IMR-90 (cell line): ENCODE results near the gene MISP3. TPM values are rescaled to one million over a fixed set of nuclear protein-coding genes. Genes with fewer than 3 reads are reported as not detected.
A peak's percentile ranks its signal among the peaks of the same experiment; 100 is the strongest.

Source experiments
- ATAC-seq: fragments of 200-7000 bp; cut with Tn5 transposase; 2 replicates; pipeline ENCODE4 v1.9.1; 2020; ENCODE audit warnings: low read depth, mild to moderate bottlenecking, moderate library complexity
- BruUV-seq: library from RNA; stranded (reverse); fragments of 400-500 nt; replicated peaks from 2 replicates; lab custom pipeline; 2021; lab: Mats Ljungman, UMichigan
- CTCF ChIA-PET: fragments of 300-600 bp; formaldehyde crosslinking; extraction: SDS; loops from one replicate; lab custom pipeline; 2021; ENCODE audit warnings: antibody characterized with exemption; lab: Yijun Ruan, JAX
- POLR2A ChIA-PET: fragments of 300-600 bp; sonication (Branson Sonifier 250); formaldehyde crosslinking; loops from one replicate; lab custom pipeline; 2022; ENCODE audit warnings: antibody characterized with exemption; ENCODE audit not compliant: unreplicated experiment; lab: Charles Lee
- DNase-seq: peaks from one replicate; pipeline ENCODE4 v3.0.0; 2013
- H2AFZ ChIP-seq: replicated peaks from 2 replicates; pipeline ENCODE3; 2013; ENCODE audit warnings: low read length, mild to moderate bottlenecking; ENCODE audit not compliant: poor library complexity
- H2AK5ac ChIP-seq: 2 replicates; pipeline ENCODE4 v1.6.1; 2013; ENCODE audit warnings: low read depth, low read length, inconsistent platforms
- H2AK9ac ChIP-seq: replicated peaks from 2 replicates; pipeline ENCODE3; 2013; ENCODE audit warnings: mild to moderate bottlenecking, low read depth, low read length, moderate library complexity; ENCODE audit not compliant: poor library complexity
- H2BK120ac ChIP-seq: 2 replicates; pipeline ENCODE4 v1.6.1; 2013; ENCODE audit warnings: low read depth, low read length, inconsistent platforms
- H2BK15ac ChIP-seq: 3 replicates; pipeline ENCODE4 v1.6.1; 2013; ENCODE audit warnings: low read depth, low read length, inconsistent platforms
- H2BK20ac ChIP-seq: 2 replicates; pipeline ENCODE4 v1.6.1; 2013; ENCODE audit warnings: low read depth, mild to moderate bottlenecking, inconsistent platforms, low read length, moderate library complexity
- H2BK5ac ChIP-seq: 2 replicates; pipeline ENCODE4 v1.6.1; 2013; ENCODE audit warnings: mild to moderate bottlenecking, low read depth, low read length, inconsistent platforms; ENCODE audit not compliant: poor library complexity, severe bottlenecking
- H3K14ac ChIP-seq: replicated peaks from 2 replicates; pipeline ENCODE4 v1.6.1; 2013; ENCODE audit warnings: low read depth, low read length, inconsistent platforms
- H3K18ac ChIP-seq: 2 replicates; pipeline ENCODE4 v1.6.1; 2013; ENCODE audit warnings: low read depth, low read length, control low read depth
- H3K23ac ChIP-seq: 2 replicates; pipeline ENCODE4 v1.6.1; 2013; ENCODE audit warnings: low read depth, low read length, inconsistent platforms
- H3K27ac ChIP-seq: 2 replicates; pipeline ENCODE4 v1.5.1; 2013; ENCODE audit warnings: mild to moderate bottlenecking, control low read depth, low read length; ENCODE audit not compliant: insufficient read depth
- H3K27me3 ChIP-seq: 2 replicates; pipeline ENCODE4 v1.6.1; 2013; ENCODE audit warnings: low read length; ENCODE audit not compliant: control insufficient read depth, insufficient read depth
- H3K36me3 ChIP-seq: 2 replicates; pipeline ENCODE4 v1.6.1; 2013; ENCODE audit warnings: low read length, mixed read lengths; ENCODE audit not compliant: control insufficient read depth, insufficient read depth
- H3K4ac ChIP-seq: 2 replicates; pipeline ENCODE4 v1.6.1; 2013; ENCODE audit warnings: low read depth, low read length, inconsistent platforms
- H3K4me1 ChIP-seq: 2 replicates; pipeline ENCODE4 v1.6.1; 2013; ENCODE audit warnings: low read length, mixed read lengths; ENCODE audit not compliant: control insufficient read depth, insufficient read depth
- H3K4me2 ChIP-seq: 2 replicates; pipeline ENCODE4 v1.6.1; 2013; ENCODE audit warnings: low read depth, mild to moderate bottlenecking, control low read depth, low read length, moderate library complexity
- H3K4me3 ChIP-seq: 2 replicates; pipeline ENCODE4 v1.5.1; 2013; ENCODE audit warnings: low read depth, mild to moderate bottlenecking, control low read depth, low read length, moderate library complexity; ENCODE audit not compliant: insufficient read depth
- H3K56ac ChIP-seq: 2 replicates; pipeline ENCODE4 v1.6.1; 2013; ENCODE audit warnings: low read length, inconsistent platforms; ENCODE audit not compliant: insufficient read depth; ENCODE audit errors: extremely low read depth
- H3K79me1 ChIP-seq, 2 experiments: 2 replicates each; pipeline ENCODE4 v1.6.1; 2013; ENCODE audit warnings: low read length in 2 of 2, inconsistent platforms in 1 of 2, low read depth in 1 of 2
- H3K9ac ChIP-seq: 2 replicates; pipeline ENCODE4 v1.6.1; 2013; ENCODE audit warnings: low read depth, low read length, control low read depth
- H3K9me1 ChIP-seq: 2 replicates; pipeline ENCODE4 v1.6.1; 2013; ENCODE audit warnings: low read length, inconsistent platforms; ENCODE audit not compliant: insufficient read depth
- H3K9me3 ChIP-seq: 2 replicates; pipeline ENCODE4 v1.6.1; 2013; ENCODE audit warnings: low read length; ENCODE audit not compliant: control insufficient read depth, insufficient read depth
- H4K20me1 ChIP-seq: 2 replicates; pipeline ENCODE4 v1.6.1; 2013; ENCODE audit warnings: low read length, inconsistent platforms; ENCODE audit not compliant: insufficient read depth
- H4K5ac ChIP-seq: 2 replicates; pipeline ENCODE4 v1.6.1; 2013; ENCODE audit warnings: mild to moderate bottlenecking, low read depth, low read length, control low read depth
- H4K8ac ChIP-seq, 2 experiments: 2 replicates each; pipeline ENCODE4 v1.6.1; 2013; ENCODE audit warnings: low read depth in 2 of 2, low read length in 2 of 2, control low read depth in 1 of 2, inconsistent platforms in 1 of 2
- H4K91ac ChIP-seq: 2 replicates; pipeline ENCODE4 v1.6.1; 2013; ENCODE audit warnings: low read depth, low read length, inconsistent platforms; ENCODE audit not compliant: insufficient read depth
- BHLHE40 ChIP-seq: fragments of 150-350 bp; IDR thresholded peaks from 2 replicates; pipeline ENCODE4 v1.6.1; 2016; ENCODE audit warnings: mild to moderate bottlenecking, low read depth, low read length
- CHD1 ChIP-seq: IDR thresholded peaks from 2 replicates; pipeline ENCODE4 v1.6.1; 2012; ENCODE audit warnings: low read depth, low read length, improper control_type of control experiment
- MXI1 ChIP-seq: IDR thresholded peaks from 2 replicates; pipeline ENCODE4 v1.6.1; 2012; ENCODE audit warnings: low read depth, mild to moderate bottlenecking, low read length, moderate library complexity, borderline replicate concordance
- NFE2L2 ChIP-seq: fragments of 150-350 bp; IDR thresholded peaks from 2 replicates; pipeline ENCODE4 v1.6.1; 2016; ENCODE audit warnings: low read depth, mild to moderate bottlenecking, low read length
- RFX5 ChIP-seq: IDR thresholded peaks from 2 replicates; pipeline ENCODE4 v1.8.0; 2012; ENCODE audit warnings: low read depth, mild to moderate bottlenecking, low read length, moderate library complexity
- WGBS, 2 experiments: methylation state at CpG; one replicate each; pipeline versions ENCODE4 v1.1.5 to v1.1.7; 2013; ENCODE audit warnings: missing lambda C conversion rate in 2 of 2; ENCODE audit not compliant: insufficient read length in 1 of 2; ENCODE audit errors: extremely low coverage in 2 of 2; 5-methylcytosine and 5-hydroxymethylcytosine counted together
- dilution Hi-C: fragments of 300-500 bp; cut with HindIII; formaldehyde crosslinking; loops from one replicate; pipeline ENCODE4 v1.14.3; 2018; ENCODE audit warnings: low sequenced_read_pairs; ENCODE audit not compliant: unreplicated experiment
- in situ Hi-C: fragments of 300-500 bp; cut with MboI; formaldehyde crosslinking; loops from 3 replicates; pipeline ENCODE4 v1.14.3; 2019; ENCODE audit warnings: low sequenced_read_pairs, inconsistent platforms, mixed read lengths
- intact Hi-C: fragments of 100-400 bp; cut with micrococcal nuclease; formaldehyde crosslinking; loops from 2 replicates; pipeline ENCODE4 v1.10.0; 2022
- polyA plus RNA-seq, 3 experiments: library from polyadenylated mRNA; depleted of rRNA; stranded (reverse); fragments of >200 nt; gene quantifications; 2 replicates each; pipeline ENCODE4 v1.2.3, GENCODE V29; 2012; ENCODE audit warnings: low replicate concordance in 1 of 3
- total RNA-seq: library from RNA; depleted of rRNA; stranded (reverse); fragments of >200 nt; gene quantifications from 2 replicates; pipeline ENCODE4 v1.2.3, GENCODE V29; 2012

MISP3 gene
- total and polyA plus RNA-seq, 2 of the 4 experiments (the other 2 are of a cell fraction), result under 0.01 to 0.68 TPM

GRCh38 chr19:14119644-14120496, 47.3 kb downstream of the MISP3 start (continued):
- no peak for TF ChIP-seq BHLHE40
- TF ChIP-seq NFE2L2, result no peak

DNA sequence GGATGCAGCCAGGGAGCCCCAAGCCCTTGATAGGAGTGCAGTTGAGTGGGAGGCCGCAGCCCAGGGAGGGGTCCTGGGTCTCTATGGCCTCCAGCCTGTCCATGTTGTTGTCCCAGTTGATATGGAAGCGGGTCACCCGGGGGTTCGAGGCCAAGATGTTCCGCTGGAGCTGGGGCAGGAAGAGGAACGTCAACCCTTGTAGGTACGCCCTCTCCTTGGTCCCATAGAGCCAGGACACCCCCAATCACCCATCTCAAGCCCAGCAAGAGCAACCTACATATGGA, 47.9 kb downstream of the MISP3 start:
- no peak overlapping the region for H4K5ac ChIP-seq
- H2BK20ac ChIP-seq, result no peak overlapping the region
- no peaks in the 10 kb centered on the region for H3K27me3 ChIP-seq
- CTCF ChIA-PET, result no interaction called here
- dilution Hi-C loops, result no loop called here
- H3K56ac ChIP-seq, result no peak overlapping the region
- 100% methylated on average over 1 of the region's 7 CpGs; no CpG with 5 or more reads in 1 of the 2 experiments for WGBS, 2 experiments
- H4K8ac ChIP-seq, result no peak overlapping the region
- no peak overlapping the region for H2AFZ ChIP-seq
- intact Hi-C loops, result no loop called here
- no TSS peak for BruUV-seq
- H3K27ac ChIP-seq, result no peak overlapping the region
- TF ChIP-seq CHD1, result no peak
- no peak for TF ChIP-seq MXI1
- TF ChIP-seq NFE2L2, result no peak
- no peak for TF ChIP-seq RFX5
- no peak overlapping the region for H2AK5ac ChIP-seq
- H3K9me3 ChIP-seq, result no peaks in the 10 kb centered on the region
- H3K4ac ChIP-seq, result no peak overlapping the region
- no peak for DNase-seq
- H4K20me1 ChIP-seq, result peaks cover 8% of the 10 kb centered on the region; the same call in 1 of the 2 replicates
- no peak overlapping the region for H3K18ac ChIP-seq
- H3K4me2 ChIP-seq, result no peak overlapping the region
- H3K4me1 ChIP-seq, result peaks cover 15% of the 10 kb centered on the region
- H2BK120ac ChIP-seq, result no peak overlapping the region
- H3K9me1 ChIP-seq, result peaks cover 8% of the 10 kb centered on the region; the same call in 1 of the 2 replicates
- no peak overlapping the region for H2BK5ac ChIP-seq
- in situ Hi-C loops, result no loop called here
- ATAC-seq, result no peak
- H3K36me3 ChIP-seq, result no peaks in the 10 kb centered on the region
- H3K23ac ChIP-seq, result no peak overlapping the region
- H3K9ac ChIP-seq, result no peak overlapping the region
- H2BK15ac ChIP-seq, result no peak overlapping the region
- H2AK9ac ChIP-seq, result peak overlapping the region; percentile 82
- H3K79me1 ChIP-seq, result peaks cover 0 to 33% of the 10 kb centered on the region in 2 experiments; a peak in 3 of 4 replicates
- POLR2A ChIA-PET, result no interaction called here
- H3K4me3 ChIP-seq, result no peak overlapping the region
- no peak overlapping the region for H4K91ac ChIP-seq
- H3K14ac ChIP-seq, result no peak overlapping the region
